ENCODE results near the gene CDCP1.

DNA sequence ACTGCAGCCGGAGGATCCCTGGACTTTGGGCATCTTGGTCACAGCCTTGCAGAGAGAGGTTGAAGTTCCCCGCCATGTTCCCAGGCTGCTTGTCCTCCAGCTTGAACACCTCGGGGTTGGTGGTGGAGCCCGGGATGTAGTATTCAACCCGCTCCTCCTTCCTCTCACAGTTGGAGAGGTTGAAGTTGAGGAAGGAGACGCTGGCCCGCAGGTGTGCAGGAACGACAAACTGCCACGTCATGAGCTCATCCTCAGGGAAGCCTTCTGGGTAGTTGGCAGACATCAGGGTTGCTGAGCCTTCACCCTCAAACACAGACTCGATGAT, 35.7 kb downstream of the CDCP1 start:
- TF ChIP-seq EZH2phosphoT487 (IDR thresholded peaks at IDR 0.05; ENCODE audit: insufficient read depth, low read depth) (no peak), EZH2 (IDR thresholded peaks at IDR 0.05; ENCODE audit: insufficient read depth, poor library complexity, severe bottlenecking) (no peak)

Data from GM23248 (cell line).